ENCODE measurements around the gene PNMT.

GRCh38 chr17:39658760-39659159, 9.5 kb upstream of the PNMT start:
- TF ChIP-seq CTCF (conservative IDR thresholded peaks at IDR 0.05) (no peak), ZFX (IDR thresholded peaks at IDR 0.05) (no peak)
